Testis (tissue), 2 donors: Measurements from ENCODE around the gene ZNF654.

ENCODE experiments used
- CTCF ChIP-seq, 3 experiments: fragments of 450-650 bp in 2 of 3; fragments of 200-600 bp in 1 of 3; sonication (generic) in 1 of 3; IDR thresholded peaks; one replicate each; pipeline ENCODE4 v1.5.1; 2016 to 2019; ENCODE audit warnings: antibody characterized with exemption in 3 of 3, mild to moderate bottlenecking in 2 of 3, moderate library complexity in 1 of 3
- POLR2A ChIP-seq: fragments of 450-650 bp; IDR thresholded peaks from one replicate; pipeline ENCODE4 v1.6.1; 2017; ENCODE audit warnings: antibody characterized with exemption, mild to moderate bottlenecking, moderate library complexity

GRCh38 chr3:88147261-88147660 is 88.2 kb downstream of the ZNF654 start:
- TF ChIP-seq CTCF (IDR thresholded peaks at IDR 0.05) (no peak), POLR2A (no peak)
